Suprapubic skin (tissue), 4 donors: ENCODE results near the gene CD93. TPM values are rescaled to one million over a fixed set of nuclear protein-coding genes. Genes with fewer than 3 reads are reported as not detected.

ENCODE experiments used
- DNase-seq, 2 donors: peaks; one replicate each; pipeline ENCODE4 v3.0.0-alpha.2; 2019; ENCODE audit warnings: low spot score in 2 of 2
- H3K27ac ChIP-seq: fragments of 200-600 bp; sonication (generic); one replicate; pipeline ENCODE4 v1.5.1; 2019
- H3K27me3 ChIP-seq: fragments of 200-600 bp; sonication (generic); one replicate; pipeline ENCODE4 v1.5.1; 2019
- H3K36me3 ChIP-seq: fragments of 200-600 bp; sonication (generic); one replicate; pipeline ENCODE4 v1.5.1; 2019
- H3K4me1 ChIP-seq: fragments of 200-600 bp; sonication (generic); one replicate; pipeline ENCODE4 v1.5.1; 2019
- H3K4me3 ChIP-seq: fragments of 200-600 bp; sonication (generic); one replicate; pipeline ENCODE4 v1.5.1; 2019; ENCODE audit warnings: mild to moderate bottlenecking
- H3K9me3 ChIP-seq: fragments of 200-600 bp; sonication (generic); one replicate; pipeline ENCODE4 v1.5.1; 2019
- EP300 ChIP-seq: sonication (generic); formaldehyde crosslinking; IDR thresholded peaks from one replicate; pipeline ENCODE4 v1.6.1; 2017; ENCODE audit warnings: antibody characterized with exemption
- POLR2A ChIP-seq, 2 donors: fragments of 450-650 bp; IDR thresholded peaks; one replicate each; pipeline ENCODE4 v1.6.1; 2017; ENCODE audit warnings: antibody characterized with exemption in 2 of 2, mild to moderate bottlenecking in 2 of 2, moderate library complexity in 2 of 2
- POLR2AphosphoS5 ChIP-seq, 3 donors: sonication (generic); formaldehyde crosslinking; IDR thresholded peaks; one replicate each; pipeline ENCODE4 v1.6.1; 2017; ENCODE audit warnings: antibody characterized with exemption in 3 of 3
- WGBS: methylation state at CpG from one replicate; pipeline ENCODE4 v1.1.5; 2018; 5-methylcytosine and 5-hydroxymethylcytosine counted together
- total RNA-seq, 4 donors: library from RNA; depleted of rRNA; stranded (reverse); fragments of >200 nt; gene quantifications; one replicate each; pipeline ENCODE4 v1.1.0, GENCODE V29; 2016
- TF ChIP-seq, protein P1 (sequence below), 2 donors: fragments of 200-600 bp in 1 of 2; fragments of 450-650 bp in 1 of 2; sonication (generic) in 1 of 2; IDR thresholded peaks; one replicate each; pipeline ENCODE4 v1.5.1; 2016 to 2019; ENCODE audit warnings: antibody characterized with exemption in 2 of 2, mild to moderate bottlenecking in 1 of 2, moderate library complexity in 1 of 2

The CD93 gene, protein sequence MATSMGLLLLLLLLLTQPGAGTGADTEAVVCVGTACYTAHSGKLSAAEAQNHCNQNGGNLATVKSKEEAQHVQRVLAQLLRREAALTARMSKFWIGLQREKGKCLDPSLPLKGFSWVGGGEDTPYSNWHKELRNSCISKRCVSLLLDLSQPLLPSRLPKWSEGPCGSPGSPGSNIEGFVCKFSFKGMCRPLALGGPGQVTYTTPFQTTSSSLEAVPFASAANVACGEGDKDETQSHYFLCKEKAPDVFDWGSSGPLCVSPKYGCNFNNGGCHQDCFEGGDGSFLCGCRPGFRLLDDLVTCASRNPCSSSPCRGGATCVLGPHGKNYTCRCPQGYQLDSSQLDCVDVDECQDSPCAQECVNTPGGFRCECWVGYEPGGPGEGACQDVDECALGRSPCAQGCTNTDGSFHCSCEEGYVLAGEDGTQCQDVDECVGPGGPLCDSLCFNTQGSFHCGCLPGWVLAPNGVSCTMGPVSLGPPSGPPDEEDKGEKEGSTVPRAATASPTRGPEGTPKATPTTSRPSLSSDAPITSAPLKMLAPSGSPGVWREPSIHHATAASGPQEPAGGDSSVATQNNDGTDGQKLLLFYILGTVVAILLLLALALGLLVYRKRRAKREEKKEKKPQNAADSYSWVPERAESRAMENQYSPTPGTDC
- total RNA-seq = 10 to 100 TPM in 3 of 4 donors, 1 to 10 TPM in 1; 8.1 to 25.1 (median 16.2) TPM

DNA sequence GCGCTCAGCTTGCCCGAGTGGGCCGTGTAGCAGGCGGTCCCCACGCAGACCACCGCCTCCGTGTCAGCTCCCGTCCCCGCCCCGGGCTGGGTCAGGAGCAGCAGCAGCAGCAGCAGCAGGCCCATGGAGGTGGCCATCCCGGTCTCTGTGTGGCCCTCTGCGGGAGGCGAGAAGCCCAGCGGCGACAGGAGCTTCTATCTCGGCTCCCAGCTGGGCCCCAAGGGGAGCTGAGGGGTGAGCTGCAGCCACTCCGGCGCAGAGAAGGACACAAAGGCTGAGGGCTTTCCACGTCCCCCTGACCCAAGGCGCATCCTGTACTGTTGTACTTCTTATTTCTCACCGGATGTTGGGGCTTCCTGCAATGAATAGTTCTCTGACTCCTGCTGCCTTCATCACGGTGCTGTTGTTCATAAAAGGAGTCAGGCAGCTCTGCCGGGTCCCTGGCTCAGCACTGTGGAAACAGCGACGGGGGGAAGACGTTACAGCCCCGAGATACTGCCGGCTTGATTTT lies at the start of gene CD93:
Gene CD93, minus strand, starts transcription at position 269 of the 511 bp plus-strand sequence. Its CDS starts 132 bp downstream, at position 137.
- DNase-seq = peak in 1 of 2 donors; percentile 78
- TF ChIP-seq, protein P1, sequence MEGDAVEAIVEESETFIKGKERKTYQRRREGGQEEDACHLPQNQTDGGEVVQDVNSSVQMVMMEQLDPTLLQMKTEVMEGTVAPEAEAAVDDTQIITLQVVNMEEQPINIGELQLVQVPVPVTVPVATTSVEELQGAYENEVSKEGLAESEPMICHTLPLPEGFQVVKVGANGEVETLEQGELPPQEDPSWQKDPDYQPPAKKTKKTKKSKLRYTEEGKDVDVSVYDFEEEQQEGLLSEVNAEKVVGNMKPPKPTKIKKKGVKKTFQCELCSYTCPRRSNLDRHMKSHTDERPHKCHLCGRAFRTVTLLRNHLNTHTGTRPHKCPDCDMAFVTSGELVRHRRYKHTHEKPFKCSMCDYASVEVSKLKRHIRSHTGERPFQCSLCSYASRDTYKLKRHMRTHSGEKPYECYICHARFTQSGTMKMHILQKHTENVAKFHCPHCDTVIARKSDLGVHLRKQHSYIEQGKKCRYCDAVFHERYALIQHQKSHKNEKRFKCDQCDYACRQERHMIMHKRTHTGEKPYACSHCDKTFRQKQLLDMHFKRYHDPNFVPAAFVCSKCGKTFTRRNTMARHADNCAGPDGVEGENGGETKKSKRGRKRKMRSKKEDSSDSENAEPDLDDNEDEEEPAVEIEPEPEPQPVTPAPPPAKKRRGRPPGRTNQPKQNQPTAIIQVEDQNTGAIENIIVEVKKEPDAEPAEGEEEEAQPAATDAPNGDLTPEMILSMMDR (IDR thresholded peaks at IDR 0.05) = no peak
- no peak for TF ChIP-seq EP300
- no peak for TF ChIP-seq POLR2A (IDR thresholded peaks at IDR 0.05)
- TF ChIP-seq POLR2AphosphoS5 (IDR thresholded peaks at IDR 0.05) = no peak
- H3K4me1 ChIP-seq = peaks cover 33% of the 10 kb centered on the region
- no peaks in the 10 kb centered on the region for H3K9me3 ChIP-seq
- no peaks in the 10 kb centered on the region for H3K36me3 ChIP-seq
- H3K27me3 ChIP-seq = no peaks in the 10 kb centered on the region
- 52% methylated on average over 10 of the region's 28 CpGs for WGBS
- peak within 1 kb of the TSS; percentile 85 for H3K27ac ChIP-seq
- peak within 1 kb of the TSS; percentile 43 for H3K4me3 ChIP-seq

GRCh38 chr20:23133560-23133998 lies 47.5 kb upstream of the CD93 start:
- Histone ChIP-seq H3K36me3 (no peaks in the 10 kb centered on the region), H3K4me1 (peaks cover 35% of the 10 kb centered on the region), H3K4me3 (no peak overlapping the region), H3K27ac (peak overlapping the region; percentile 0), H3K9me3 (no peaks in the 10 kb centered on the region), H3K27me3 (no peaks in the 10 kb centered on the region)
- TF ChIP-seq POLR2AphosphoS5 (IDR thresholded peaks at IDR 0.05) (no peak), EP300 (no peak), POLR2A (IDR thresholded peaks at IDR 0.05) (no peak)
- TF ChIP-seq, protein P1 (IDR thresholded peaks at IDR 0.05) = no peak
- peak in 1 of 2 donors; percentile 26 for DNase-seq
- WGBS = 80% methylated on average over 8 of the region's 8 CpGs

DNA sequence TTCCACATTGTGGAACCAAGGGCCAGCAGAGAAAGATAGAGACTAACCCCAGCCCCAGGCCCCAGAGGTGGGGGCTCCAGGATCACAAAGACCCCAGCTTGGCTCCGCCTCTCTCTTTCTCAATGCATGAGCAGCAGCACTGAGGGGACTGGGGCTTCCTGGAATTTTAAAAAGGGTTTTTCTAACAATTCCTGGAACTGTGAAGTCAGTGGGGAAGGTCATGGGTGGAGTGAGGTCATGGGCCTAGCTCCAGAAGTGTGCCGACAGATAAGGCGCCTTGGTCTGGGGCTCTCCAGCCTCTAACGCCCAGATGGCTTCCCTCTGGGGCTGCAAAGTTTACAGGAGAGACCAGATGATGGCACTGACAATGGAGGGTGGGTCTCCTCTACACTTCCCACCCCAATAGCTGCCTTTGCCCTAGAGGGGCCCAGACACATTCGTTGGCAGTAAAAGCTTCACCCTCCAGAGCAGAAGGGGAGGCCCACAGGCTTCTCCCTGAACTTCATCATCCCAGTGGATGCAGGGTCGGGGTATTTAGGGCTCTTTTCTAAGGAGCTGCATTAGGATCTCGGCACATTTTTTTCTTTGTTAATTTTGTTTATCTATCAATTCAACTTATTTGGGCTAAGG lies 46.9 kb upstream of the CD93 start:
- Histone ChIP-seq H3K27ac (peak overlapping the region; percentile 24), H3K4me1 (peaks cover 31% of the 10 kb centered on the region), H3K36me3 (no peaks in the 10 kb centered on the region), H3K4me3 (no peak overlapping the region), H3K9me3 (no peaks in the 10 kb centered on the region), H3K27me3 (no peaks in the 10 kb centered on the region)
- TF ChIP-seq, protein P1 (IDR thresholded peaks at IDR 0.05) = no peak
- TF ChIP-seq POLR2A (IDR thresholded peaks at IDR 0.05) = no peak
- TF ChIP-seq EP300 = no peak
- no peak for TF ChIP-seq POLR2AphosphoS5 (IDR thresholded peaks at IDR 0.05)
- 70% methylated on average over 7 of the region's 7 CpGs for WGBS
- DNase-seq = peak; percentile 53 to 62

DNA sequence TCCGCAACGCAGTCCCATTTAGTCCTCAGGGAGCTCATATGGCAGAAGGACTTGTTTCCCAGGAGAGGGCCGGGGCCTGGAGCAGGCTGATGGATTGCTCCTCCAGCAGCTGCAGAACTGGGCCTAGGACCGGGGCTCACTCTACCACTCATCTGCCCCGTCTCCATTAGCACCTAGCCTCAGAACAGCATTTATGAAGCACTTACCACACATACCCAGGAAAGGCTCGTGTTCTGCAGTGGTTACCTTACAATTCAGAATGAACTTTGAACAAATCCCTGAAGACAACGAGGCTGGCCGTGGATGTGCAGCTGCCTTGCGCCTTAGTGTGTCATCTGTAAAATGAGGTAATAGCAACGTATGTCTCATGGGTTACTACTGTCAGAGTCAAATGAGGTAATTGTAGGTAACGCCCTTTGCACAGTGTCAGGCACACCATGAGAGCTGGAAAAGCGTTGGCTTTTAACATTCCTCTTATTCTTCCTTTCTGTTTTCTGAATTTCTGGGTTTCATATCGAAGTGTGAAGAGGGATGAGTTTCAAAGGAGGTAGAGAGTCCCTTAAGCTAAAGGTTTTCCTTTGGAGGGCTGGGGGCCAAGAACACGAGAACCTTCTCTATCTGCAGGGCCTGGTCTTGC lies 46.3 kb upstream of the CD93 start:
- Histone ChIP-seq H3K36me3 (no peaks in the 10 kb centered on the region), H3K4me3 (no peak overlapping the region), H3K27me3 (no peaks in the 10 kb centered on the region), H3K27ac (peak overlapping the region; percentile 24), H3K9me3 (no peaks in the 10 kb centered on the region), H3K4me1 (peaks cover 25% of the 10 kb centered on the region)
- WGBS = 80% methylated on average over 14 of the region's 14 CpGs
- peak in 1 of 2 donors; percentile 51 for DNase-seq
- TF ChIP-seq POLR2AphosphoS5 (IDR thresholded peaks at IDR 0.05) (no peak), EP300 (no peak), POLR2A (IDR thresholded peaks at IDR 0.05) (no peak)
- TF ChIP-seq, protein P1 (IDR thresholded peaks at IDR 0.05) = no peak
